GM19467 (cell line): Measurements from ENCODE around the gene PTPRN2.

Experiments
- ATAC-seq: cut with Tn5 transposase; IDR thresholded peaks from one replicate; pipeline ENCODE4 v1.9.1; 2021; ENCODE audit warnings: mild to moderate bottlenecking, moderate library complexity; ENCODE audit not compliant: unreplicated experiment

Gene PTPRN2

GRCh38 chr7:158247758-158248487 lies 339.7 kb downstream of the PTPRN2 start:
- no peak for ATAC-seq

GRCh38 chr7:158246960-158247673 lies 340.5 kb downstream of the PTPRN2 start:
- no peak for ATAC-seq

GRCh38 chr7:158246272-158246959 lies 341.2 kb downstream of the PTPRN2 start:
- no peak for ATAC-seq

DNA sequence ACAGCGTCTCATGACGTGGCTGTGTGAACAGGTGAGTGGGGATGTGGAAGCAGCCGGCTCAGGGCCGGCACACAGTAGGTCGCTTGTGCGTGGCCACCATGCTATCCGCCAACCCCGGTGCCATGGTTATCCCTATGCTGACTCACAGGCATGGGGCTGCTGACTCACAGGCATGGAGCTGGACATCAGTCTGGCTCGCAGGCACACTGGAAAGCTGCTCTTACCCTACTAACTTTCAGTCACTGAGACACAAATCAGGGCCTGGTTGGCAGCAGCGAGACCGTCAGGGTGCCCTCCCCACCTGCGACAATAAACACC lies 341.9 kb downstream of the PTPRN2 start:
- ATAC-seq: no peak

GRCh38 chr7:158244873-158245723 lies 342.5 kb downstream of the PTPRN2 start:
- no peak for ATAC-seq

- no peak for ATAC-seq
These were observed 343.2 kb downstream of the PTPRN2 start for GRCh38 chr7:158244430-158244829.

GRCh38 chr7:158241919-158242318 lies 345.7 kb downstream of the PTPRN2 start:
- ATAC-seq: no peak

DNA sequence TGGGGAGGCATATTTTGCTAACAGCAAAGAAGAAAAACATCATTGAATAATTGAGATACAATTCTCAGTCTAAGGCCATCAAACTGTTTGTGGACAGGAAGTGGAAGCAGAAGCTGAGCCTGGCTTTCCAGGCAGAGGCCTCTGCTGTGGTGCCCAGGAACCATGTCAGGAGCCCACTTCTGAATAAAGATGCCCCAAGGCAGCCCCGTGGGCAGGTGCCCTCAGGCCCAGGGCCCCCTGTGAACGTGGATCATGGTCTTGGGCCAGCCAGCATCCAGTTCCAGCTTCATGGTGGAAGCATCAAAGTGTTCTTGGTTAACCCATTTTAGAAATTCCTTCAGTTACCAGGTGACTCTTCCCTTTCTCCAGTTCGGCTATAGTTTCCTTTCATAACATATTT lies 346.8 kb downstream of the PTPRN2 start:
- no peak for ATAC-seq

- ATAC-seq: no peak
These were observed 348.2 kb downstream of the PTPRN2 start for GRCh38 chr7:158239290-158239981.

DNA sequence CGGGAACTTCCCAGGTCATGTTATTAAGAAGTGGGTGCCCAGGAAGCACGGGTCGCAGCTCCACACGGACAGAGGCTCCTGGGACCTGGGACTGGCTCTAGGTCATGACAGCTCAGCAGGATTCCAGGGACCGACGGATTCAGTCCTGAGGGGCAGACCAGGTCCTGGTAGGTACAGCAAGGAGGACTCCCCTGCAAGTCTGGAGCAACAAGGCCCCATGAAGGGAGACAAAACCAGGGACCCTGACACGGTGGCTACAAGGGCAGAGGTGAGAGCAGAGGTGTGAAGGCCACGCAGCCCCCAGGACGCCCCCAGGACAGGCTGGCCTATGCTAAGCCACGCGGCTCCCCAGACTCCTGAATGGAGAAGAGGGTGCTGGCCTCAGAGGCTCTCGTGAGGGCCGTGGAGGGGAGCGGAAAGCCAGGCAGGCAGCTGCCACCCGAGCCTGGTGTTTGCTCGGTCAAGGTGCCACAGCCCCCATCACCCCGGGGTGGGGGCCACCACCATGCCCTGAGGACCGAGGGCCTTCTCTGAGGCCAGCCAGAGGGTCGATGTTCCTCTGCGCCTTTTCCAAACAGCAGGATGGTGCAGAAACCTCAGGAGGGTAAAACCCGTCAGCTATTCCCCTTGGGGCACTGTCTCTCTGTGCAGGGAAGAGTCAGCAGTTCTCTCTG lies 348.9 kb downstream of the PTPRN2 start:
- ATAC-seq: no peak

- no peak for ATAC-seq
These were observed 349.8 kb downstream of the PTPRN2 start for GRCh38 chr7:158237672-158238335.

DNA sequence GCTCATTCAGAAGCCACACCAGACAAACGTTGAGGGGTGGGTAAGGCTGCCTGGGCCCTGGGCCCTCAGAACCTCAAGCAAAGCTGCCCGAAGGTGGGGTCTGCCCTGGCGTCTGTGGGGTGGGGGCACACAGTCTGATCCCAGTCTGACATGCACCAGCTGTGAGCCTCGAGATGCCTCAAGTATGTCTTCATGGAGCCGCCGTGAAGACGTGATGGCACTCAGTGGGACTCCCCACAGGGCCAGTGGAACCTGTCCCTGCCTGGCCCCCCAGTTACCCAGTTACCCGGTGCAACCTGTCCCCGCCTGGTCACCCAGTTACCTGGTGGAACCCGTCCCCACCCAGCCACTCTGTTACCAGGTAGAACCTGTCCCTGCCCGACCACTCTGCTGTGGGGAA lies 351.2 kb downstream of the PTPRN2 start:
- no peak for ATAC-seq

DNA sequence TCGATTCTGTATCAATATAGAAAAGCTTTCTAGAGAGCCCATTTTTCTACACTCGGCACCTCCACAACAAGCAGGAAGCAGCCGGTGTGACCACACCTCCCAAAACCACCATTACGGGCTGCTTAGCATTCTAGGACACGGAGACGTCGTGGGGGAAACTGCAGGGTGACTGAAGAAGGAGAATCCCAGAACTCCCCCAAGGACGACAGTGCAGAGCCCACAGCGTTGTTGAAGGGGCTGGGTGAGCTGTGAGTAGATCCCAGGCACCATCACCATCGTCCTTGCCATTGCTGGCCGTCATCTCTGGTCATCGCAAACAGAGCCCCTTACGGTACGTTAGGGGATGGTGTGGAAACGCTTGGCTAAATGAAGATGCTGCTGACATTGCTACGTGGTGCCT lies 351.8 kb downstream of the PTPRN2 start:
- no peak for ATAC-seq

DNA sequence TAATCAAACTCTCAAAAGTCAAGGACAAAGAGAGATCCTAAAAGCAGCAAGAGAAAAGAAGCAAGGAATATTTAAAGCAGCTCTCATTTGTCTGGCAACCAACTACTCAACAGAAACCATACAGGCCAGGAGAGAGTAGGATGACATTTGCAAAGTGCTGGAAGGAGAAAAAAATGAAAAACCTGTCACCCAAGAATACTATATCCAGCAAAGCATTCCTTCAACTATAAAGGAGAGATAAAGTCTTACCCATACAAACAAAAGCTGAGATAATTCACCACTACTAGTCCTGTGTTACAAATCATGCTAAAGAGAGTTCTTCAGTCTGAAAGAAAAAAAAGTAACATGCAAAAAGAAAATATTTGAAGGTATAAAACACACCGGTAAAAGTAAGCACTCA lies 357.7 kb downstream of the PTPRN2 start:
- ATAC-seq: no peak

DNA sequence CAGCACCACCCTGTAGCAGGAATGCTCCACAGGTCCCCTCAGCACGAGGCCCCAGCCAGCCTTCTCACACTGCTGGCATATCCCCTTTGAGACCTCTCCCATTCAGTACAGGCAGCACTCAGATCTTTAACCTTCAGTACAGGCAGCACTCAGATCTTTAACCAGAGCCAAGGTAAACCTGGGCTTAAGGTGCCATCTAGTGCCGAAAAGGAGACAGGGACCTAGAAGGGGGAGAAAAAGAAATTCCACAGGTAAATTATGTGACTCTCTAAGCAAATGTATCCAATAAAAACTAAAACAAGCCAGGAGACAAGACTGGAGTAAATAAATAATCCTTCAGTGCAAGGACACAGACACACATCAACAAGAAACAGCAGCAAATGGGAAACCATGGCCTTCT lies 358.6 kb downstream of the PTPRN2 start:
- no peak for ATAC-seq

- ATAC-seq: no peak
These were observed 359.5 kb downstream of the PTPRN2 start for GRCh38 chr7:158228131-158228530.

DNA sequence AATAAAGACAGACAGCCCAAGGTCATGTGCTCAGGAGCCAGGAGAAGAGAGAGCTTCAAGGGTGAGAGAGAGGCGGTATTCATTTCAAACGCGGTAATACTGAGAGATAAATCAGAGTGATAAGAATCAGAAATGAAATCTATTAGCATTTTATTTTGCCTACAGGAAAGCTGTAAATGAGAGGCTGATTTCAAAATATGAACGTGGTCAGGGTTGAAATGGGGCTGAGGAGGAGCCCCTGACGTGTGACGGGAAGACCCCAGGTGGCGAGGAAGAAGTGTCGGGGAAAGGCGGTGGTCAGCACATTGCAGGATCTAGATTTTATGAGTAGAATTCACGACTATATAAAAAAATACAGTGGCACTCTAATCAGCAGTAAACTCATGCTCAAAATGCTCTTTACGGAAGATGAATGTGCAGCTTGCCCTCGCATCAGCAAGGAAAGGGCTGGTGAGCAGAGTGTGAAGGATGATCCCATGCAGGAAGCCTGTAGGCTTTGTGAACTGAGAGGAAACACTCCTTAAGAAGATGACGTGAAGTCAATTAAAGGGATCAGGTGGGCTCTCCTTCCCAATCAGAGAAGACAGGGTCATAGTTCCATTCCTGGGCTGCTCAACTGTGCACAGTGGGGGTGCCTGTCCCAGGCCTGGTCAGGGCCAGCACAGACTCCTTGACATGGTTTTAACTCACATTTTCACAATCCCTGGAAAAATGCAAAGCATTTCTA lies 360.2 kb downstream of the PTPRN2 start:
- no peak for ATAC-seq

DNA sequence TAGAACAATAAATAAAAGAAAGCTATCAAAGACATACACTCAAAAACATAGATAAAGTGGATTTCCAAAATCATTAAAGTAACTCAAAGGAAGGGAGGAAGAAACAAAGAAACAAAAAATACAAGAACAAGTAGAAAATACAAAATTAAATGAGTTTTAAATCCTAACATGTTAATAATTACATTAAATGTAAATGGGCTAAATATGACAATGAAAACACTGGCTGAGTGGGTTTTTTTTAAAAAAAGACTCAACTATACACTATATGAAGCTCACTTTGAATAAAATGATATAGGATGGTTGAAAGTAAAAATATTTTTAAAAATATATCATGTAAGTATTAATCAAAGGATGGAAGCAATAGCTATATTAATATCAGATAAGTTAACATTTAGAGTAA lies 371.4 kb downstream of the PTPRN2 start:
- no peak for ATAC-seq

DNA sequence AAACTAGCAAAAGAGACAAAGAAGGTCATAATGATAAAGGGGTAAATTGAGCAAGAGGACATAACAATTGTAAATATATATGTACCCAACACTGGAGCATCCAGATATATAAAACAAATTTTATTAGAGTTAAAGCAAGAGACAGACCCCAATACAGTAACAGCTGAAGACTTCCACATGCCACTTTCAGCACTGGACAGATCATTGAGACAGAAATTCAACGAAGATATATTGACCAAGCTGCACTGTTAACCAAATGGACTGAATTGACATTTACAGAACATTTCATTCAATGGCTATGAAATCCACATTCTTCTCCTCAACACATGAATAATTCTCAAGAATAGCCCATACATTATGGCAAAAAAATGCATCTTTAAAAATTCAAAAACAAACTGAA lies 378.2 kb downstream of the PTPRN2 start:
- ATAC-seq: no peak
